Measurements from ENCODE around the gene ANGPTL2.

The ANGPTL2 gene

DNA sequence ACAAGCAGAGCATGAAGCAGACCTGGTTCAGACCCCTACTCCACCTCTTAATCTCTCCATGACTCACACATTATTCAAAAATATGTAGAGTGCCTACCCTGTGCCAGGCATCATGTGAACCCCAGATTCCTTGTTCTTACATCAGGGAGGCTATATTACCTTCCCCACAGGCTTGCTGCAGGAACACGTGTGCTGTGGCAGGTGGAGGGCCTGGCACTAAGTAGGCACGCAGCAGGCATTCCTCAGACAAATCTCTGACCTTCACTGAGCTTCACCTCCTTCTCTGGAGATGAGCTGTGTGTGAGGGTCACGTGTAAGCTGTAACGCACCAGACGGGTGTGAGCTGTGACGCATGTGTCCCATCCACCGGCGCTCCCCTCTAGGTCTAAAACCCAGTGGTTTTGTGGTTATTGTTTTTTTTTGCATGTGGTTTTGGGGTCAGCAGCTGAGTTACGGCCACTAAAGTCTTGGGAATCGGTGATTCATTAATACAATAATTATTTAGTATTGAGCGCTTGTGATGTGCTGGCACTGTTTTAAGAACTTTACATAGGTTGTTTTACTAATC is 30.3 kb downstream of the ANGPTL2 start:
- TF ChIP-seq, protein P1, sequence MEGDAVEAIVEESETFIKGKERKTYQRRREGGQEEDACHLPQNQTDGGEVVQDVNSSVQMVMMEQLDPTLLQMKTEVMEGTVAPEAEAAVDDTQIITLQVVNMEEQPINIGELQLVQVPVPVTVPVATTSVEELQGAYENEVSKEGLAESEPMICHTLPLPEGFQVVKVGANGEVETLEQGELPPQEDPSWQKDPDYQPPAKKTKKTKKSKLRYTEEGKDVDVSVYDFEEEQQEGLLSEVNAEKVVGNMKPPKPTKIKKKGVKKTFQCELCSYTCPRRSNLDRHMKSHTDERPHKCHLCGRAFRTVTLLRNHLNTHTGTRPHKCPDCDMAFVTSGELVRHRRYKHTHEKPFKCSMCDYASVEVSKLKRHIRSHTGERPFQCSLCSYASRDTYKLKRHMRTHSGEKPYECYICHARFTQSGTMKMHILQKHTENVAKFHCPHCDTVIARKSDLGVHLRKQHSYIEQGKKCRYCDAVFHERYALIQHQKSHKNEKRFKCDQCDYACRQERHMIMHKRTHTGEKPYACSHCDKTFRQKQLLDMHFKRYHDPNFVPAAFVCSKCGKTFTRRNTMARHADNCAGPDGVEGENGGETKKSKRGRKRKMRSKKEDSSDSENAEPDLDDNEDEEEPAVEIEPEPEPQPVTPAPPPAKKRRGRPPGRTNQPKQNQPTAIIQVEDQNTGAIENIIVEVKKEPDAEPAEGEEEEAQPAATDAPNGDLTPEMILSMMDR (IDR thresholded peaks at IDR 0.05; ENCODE audit: extremely low read depth, missing control alignments) = no peak
- no peak for DNase-seq (ENCODE audit: low spot score)

DNA sequence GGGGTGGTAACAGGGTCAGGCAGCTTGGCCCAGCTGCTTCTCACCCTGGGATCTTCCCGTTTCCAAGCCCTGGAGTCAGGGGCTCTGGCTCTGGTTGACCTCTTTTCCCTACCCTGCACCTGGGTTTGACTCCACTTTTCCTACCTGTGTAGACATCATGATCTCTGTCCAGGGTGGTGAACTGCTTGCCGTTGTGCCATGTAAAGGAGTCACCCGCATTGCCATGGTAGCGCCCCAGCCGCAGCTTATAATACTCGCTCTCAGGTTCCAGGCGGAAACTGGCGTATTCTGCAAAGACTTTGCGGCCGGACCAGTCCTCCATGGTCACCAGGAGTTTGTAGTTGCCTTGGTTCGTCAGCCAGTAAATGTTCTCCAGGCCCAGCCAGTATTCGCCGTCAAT is 30.9 kb downstream of the ANGPTL2 start:
- DNase-seq (ENCODE audit: low spot score) = no peak
- TF ChIP-seq, protein P1 (IDR thresholded peaks at IDR 0.05; ENCODE audit: extremely low read depth, missing control alignments) = no peak

- TF ChIP-seq, protein P1 (IDR thresholded peaks at IDR 0.05; ENCODE audit: extremely low read depth, missing control alignments) = no peak
- no peak for DNase-seq (ENCODE audit: low spot score)
Observed at GRCh38 chr9:127090341-127090985, 32.0 kb downstream of the ANGPTL2 start.

GRCh38 chr9:127089631-127090081 is 32.8 kb downstream of the ANGPTL2 start:
- no peak for DNase-seq (ENCODE audit: low spot score)
- TF ChIP-seq, protein P1 (IDR thresholded peaks at IDR 0.05; ENCODE audit: extremely low read depth, missing control alignments) = no peak

- TF ChIP-seq, protein P1 (IDR thresholded peaks at IDR 0.05; ENCODE audit: extremely low read depth, missing control alignments) = no peak
- DNase-seq (ENCODE audit: low spot score) = no peak
Observed at GRCh38 chr9:127088724-127089615, 33.5 kb downstream of the ANGPTL2 start.

DNA sequence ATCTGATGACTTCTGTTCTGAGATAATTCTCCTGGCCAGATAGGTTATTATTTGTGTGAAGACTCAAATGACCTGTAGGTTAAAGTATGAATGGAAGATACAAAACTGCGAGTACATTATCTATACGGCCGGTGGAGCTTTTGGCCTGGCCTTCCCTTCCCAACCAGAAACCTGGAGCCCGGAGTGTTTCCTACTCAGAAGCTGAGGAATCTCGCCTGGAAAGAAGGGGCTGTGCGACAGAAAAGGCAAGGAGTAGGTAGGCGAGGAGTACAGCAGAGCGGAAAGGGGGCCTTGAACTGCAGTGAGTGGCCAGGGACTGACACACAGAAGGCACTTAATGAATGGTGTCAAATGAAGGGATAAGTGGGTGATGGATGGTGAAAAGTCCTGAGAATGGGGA is 34.6 kb downstream of the ANGPTL2 start:
- TF ChIP-seq, protein P1 (IDR thresholded peaks at IDR 0.05; ENCODE audit: extremely low read depth, missing control alignments) = no peak

GRCh38 chr9:127087411-127087810 is 35.0 kb downstream of the ANGPTL2 start:
- DNase-seq (ENCODE audit: low spot score) = no peak
- TF ChIP-seq, protein P1 (IDR thresholded peaks at IDR 0.05; ENCODE audit: extremely low read depth, missing control alignments) = no peak

More for the DNA sequence above, 34.6 kb downstream of the ANGPTL2 start:
- no peak for DNase-seq (ENCODE audit: low spot score)
